HG03066 (cell line): Measurements from ENCODE around the gene SLC32A1.

ENCODE experiments used
- ATAC-seq: cut with Tn5 transposase; IDR thresholded peaks from one replicate; pipeline ENCODE4 v1.9.1; 2021; ENCODE audit warnings: low read depth; ENCODE audit not compliant: unreplicated experiment

Gene SLC32A1

GRCh38 chr20:38723848-38724625, at the start of gene SLC32A1:
Gene SLC32A1 (plus strand): TSS chr20:38724486. CDS start chr20:38724725, 239 bp downstream.
- ATAC-seq = no peak

GRCh38 chr20:38674765-38675133, 49.5 kb upstream of the SLC32A1 start:
- ATAC-seq = no peak

GRCh38 chr20:38676576-38676975, 47.7 kb upstream of the SLC32A1 start:
- no peak for ATAC-seq

- ATAC-seq = no peak
Measured at GRCh38 chr20:38680500-38681306, 43.6 kb upstream of the SLC32A1 start.

GRCh38 chr20:38685271-38685670, 39.0 kb upstream of the SLC32A1 start:
- no peak for ATAC-seq

- no peak for ATAC-seq
Measured at GRCh38 chr20:38685853-38686473, 38.3 kb upstream of the SLC32A1 start.

- no peak for ATAC-seq
Measured at GRCh38 chr20:38692436-38693411, 31.6 kb upstream of the SLC32A1 start.

- no peak for ATAC-seq
Measured at GRCh38 chr20:38697306-38697705, 27.0 kb upstream of the SLC32A1 start.

GRCh38 chr20:38698541-38698940, 25.7 kb upstream of the SLC32A1 start:
- no peak for ATAC-seq

GRCh38 chr20:38700141-38700540, 24.1 kb upstream of the SLC32A1 start:
- no peak for ATAC-seq

- no peak for ATAC-seq
Measured at GRCh38 chr20:38700926-38701325, 23.4 kb upstream of the SLC32A1 start.

GRCh38 chr20:38703526-38703925, 20.8 kb upstream of the SLC32A1 start:
- no peak for ATAC-seq

- ATAC-seq = no peak
Measured at GRCh38 chr20:38704136-38704535, 20.1 kb upstream of the SLC32A1 start.

- ATAC-seq = no peak
Measured at GRCh38 chr20:38706509-38706908, 17.8 kb upstream of the SLC32A1 start.

GRCh38 chr20:38714308-38714707, 10.0 kb upstream of the SLC32A1 start:
- ATAC-seq = no peak

- no peak for ATAC-seq
Measured at GRCh38 chr20:38715646-38716045, 8.6 kb upstream of the SLC32A1 start.

- ATAC-seq = no peak
Measured at GRCh38 chr20:38722683-38723016, 1.6 kb upstream of the SLC32A1 start.

GRCh38 chr20:38723017-38723847, 1.1 kb upstream of the SLC32A1 start:
- ATAC-seq = no peak

- ATAC-seq = no peak
Measured at GRCh38 chr20:38724626-38725147, 401 bp downstream of the SLC32A1 start.
